GM19397 (cell line): ENCODE data around the gene TAX1BP1.

Experiments
- ATAC-seq: cut with Tn5 transposase; IDR thresholded peaks from one replicate; pipeline ENCODE4 v1.9.1; 2021; ENCODE audit warnings: mild to moderate bottlenecking, moderate library complexity; ENCODE audit not compliant: unreplicated experiment

Gene TAX1BP1

GRCh38 chr7:27873981-27874957 is 134.3 kb downstream of the TAX1BP1 start:
- ATAC-seq = no peak

DNA sequence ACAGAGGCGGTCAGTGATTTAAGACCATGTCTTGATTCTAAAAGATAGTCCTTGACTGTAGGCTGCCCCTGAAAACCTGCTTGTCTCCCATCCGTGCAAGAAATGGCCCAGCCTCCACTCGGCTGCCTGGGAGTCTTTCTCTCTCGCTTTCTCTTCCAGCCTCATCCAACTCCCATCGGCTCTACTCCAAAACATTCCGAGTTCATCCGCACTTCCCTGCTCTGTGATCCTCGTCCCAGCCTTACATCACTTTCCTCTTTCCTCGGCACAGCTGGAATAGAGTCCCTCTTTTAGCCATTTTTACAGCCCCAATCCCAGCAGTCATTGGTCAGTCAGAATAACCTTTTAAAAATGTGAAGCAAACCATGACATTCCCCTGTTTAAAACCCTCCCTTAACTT is 135.1 kb downstream of the TAX1BP1 start:
- ATAC-seq = no peak

DNA sequence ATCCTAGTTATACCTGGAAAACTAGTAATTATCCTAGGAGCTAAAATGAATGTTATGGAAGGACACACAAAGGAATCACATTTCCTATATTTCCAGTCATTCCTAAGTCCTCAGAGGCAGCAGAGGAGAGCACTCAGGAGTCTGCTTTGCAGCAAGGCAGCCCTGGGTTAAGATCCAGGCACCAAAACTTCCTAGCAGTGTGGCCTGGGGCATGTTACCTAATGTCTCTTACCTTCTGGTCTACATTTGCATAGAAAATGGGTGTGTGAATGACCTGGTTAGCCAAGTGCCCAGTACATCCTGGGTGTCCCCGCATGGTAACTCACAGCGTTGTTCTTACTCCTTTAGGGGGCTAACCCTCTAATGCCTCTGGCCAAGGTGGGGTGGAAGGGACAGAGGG is 135.9 kb downstream of the TAX1BP1 start:
- no peak for ATAC-seq

DNA sequence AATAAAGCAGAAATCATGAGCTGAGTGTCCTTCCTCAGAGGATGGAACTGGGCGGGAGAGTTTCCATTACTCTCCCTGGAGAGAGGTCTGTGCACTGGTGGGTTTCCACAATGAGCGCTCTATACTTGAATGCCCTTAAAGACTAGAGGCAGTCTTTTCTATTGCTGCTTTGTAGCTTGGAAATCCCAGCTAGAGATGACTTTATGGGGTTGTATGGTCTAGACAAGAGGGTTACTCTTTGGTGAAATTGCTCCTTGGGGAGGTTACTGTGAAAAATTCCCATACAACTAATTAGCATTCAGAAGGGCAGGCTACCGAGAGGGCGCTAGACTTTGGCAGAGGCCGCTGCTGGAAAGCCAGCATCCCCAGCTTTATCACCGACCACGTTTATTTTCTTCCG is 136.8 kb downstream of the TAX1BP1 start:
- ATAC-seq = no peak
